Ascending aorta (tissue), 2 donors: Measurements from ENCODE around the gene AP2A2. TPM values are rescaled to one million over a fixed set of nuclear protein-coding genes. Genes with fewer than 3 reads are reported as not detected.
"Not testable (repeated sequence)": the region's sequence is repeated elsewhere in the genome, so short reads cannot be mapped to it uniquely, and the experiment has no call there.

Experiments
- DNase-seq, 2 donors: peaks; one replicate each; pipeline ENCODE4 v3.0.0-alpha.2; 2019; ENCODE audit warnings: low spot score in 2 of 2
- H3K27ac ChIP-seq, 2 donors: fragments of 200-600 bp; sonication (generic); one replicate each; pipeline ENCODE4 v1.5.1; 2016 to 2017; ENCODE audit warnings: mild to moderate bottlenecking in 1 of 2
- H3K27me3 ChIP-seq: fragments of 200-600 bp; sonication (generic); one replicate; pipeline ENCODE4 v1.5.1; 2017
- H3K36me3 ChIP-seq, 2 donors: fragments of 200-600 bp; sonication (generic); one replicate each; pipeline ENCODE4 v1.5.1; 2016
- H3K4me1 ChIP-seq, 2 donors: fragments of 200-600 bp; sonication (generic); one replicate each; pipeline ENCODE4 v1.5.1; 2016 to 2017; ENCODE audit warnings: mild to moderate bottlenecking in 1 of 2
- H3K4me3 ChIP-seq, 2 donors: fragments of 200-600 bp; sonication (generic); one replicate each; pipeline ENCODE4 v1.5.1; 2016 to 2017; ENCODE audit warnings: mild to moderate bottlenecking in 1 of 2
- H3K9me3 ChIP-seq, 2 donors: fragments of 200-600 bp; sonication (generic); one replicate each; pipeline ENCODE4 v1.5.1; 2016
- intact Hi-C: fragments of 100-400 bp; cut with DNase I; formaldehyde crosslinking; loops from one replicate; pipeline ENCODE4 v1.15.1; 2023
- total RNA-seq: library from RNA; depleted of rRNA; stranded (reverse); fragments of >200 nt; gene quantifications from one replicate; pipeline ENCODE4 v1.1.0, GENCODE V29; 2016
- TF ChIP-seq, protein P1 (sequence below), 3 experiments: fragments of 200-600 bp in 2 of 3; fragments of 450-650 bp in 1 of 3; sonication (generic) in 2 of 3; IDR thresholded peaks; one replicate each; pipeline ENCODE4 v1.5.1; 2016 to 2019; ENCODE audit warnings: antibody characterized with exemption in 3 of 3, mild to moderate bottlenecking in 1 of 3, moderate library complexity in 1 of 3

Gene AP2A2
- total RNA-seq, 1 donor from 2014 or later = 118 TPM

- Histone ChIP-seq H3K4me1 (no peaks in the 10 kb centered on the region), H3K4me3 (no peak overlapping the region), H3K27me3 (no peaks in the 10 kb centered on the region), H3K27ac (no peak overlapping the region), H3K9me3 (no peaks in the 10 kb centered on the region), H3K36me3 (peaks cover 65 to 73% of the 10 kb centered on the region in 2 donors)
- TF ChIP-seq, protein P1, sequence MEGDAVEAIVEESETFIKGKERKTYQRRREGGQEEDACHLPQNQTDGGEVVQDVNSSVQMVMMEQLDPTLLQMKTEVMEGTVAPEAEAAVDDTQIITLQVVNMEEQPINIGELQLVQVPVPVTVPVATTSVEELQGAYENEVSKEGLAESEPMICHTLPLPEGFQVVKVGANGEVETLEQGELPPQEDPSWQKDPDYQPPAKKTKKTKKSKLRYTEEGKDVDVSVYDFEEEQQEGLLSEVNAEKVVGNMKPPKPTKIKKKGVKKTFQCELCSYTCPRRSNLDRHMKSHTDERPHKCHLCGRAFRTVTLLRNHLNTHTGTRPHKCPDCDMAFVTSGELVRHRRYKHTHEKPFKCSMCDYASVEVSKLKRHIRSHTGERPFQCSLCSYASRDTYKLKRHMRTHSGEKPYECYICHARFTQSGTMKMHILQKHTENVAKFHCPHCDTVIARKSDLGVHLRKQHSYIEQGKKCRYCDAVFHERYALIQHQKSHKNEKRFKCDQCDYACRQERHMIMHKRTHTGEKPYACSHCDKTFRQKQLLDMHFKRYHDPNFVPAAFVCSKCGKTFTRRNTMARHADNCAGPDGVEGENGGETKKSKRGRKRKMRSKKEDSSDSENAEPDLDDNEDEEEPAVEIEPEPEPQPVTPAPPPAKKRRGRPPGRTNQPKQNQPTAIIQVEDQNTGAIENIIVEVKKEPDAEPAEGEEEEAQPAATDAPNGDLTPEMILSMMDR (IDR thresholded peaks at IDR 0.05) = no peak
- intact Hi-C loops = no loop called here
- DNase-seq = no peak
Measured at GRCh38 chr11:973237-973636, 47.6 kb downstream of the AP2A2 start.

- H3K27me3 ChIP-seq, H3K4me3 ChIP-seq, H3K27ac ChIP-seq, H3K9me3 ChIP-seq, intact Hi-C loops, DNase-seq, H3K4me1 ChIP-seq: not testable (repeated sequence)
- peaks cover 63 to 68% of the 10 kb centered on the region in 2 donors for H3K36me3 ChIP-seq
Measured at GRCh38 chr11:975376-975775, 49.7 kb downstream of the AP2A2 start.

DNA sequence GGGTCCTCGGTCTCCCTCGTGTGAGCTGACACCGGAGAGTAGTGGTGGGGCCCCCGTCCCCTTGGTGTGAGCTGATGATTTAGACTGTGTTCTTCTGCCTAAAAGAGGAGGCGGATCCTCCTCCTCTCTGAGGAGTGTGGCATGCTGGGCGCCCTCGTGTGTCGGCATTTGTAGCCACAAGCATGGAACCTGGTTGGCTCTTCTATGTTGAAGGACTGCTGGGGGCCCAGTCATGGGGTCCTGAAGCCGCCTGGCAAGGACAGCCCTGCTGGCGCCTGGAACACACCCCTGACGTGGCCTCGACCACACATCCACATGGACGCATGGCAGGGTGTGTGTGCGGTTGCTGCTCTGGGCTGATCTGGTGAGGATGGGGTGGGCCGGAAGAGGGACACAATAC, 50.2 kb downstream of the AP2A2 start:
- no peaks in the 10 kb centered on the region for H3K27me3 ChIP-seq
- no peak overlapping the region for H3K27ac ChIP-seq
- TF ChIP-seq, protein P1 (IDR thresholded peaks at IDR 0.05) = no peak
- H3K36me3 ChIP-seq = peaks cover 58 to 65% of the 10 kb centered on the region in 2 donors
- no peak for DNase-seq
- H3K4me1 ChIP-seq = peaks cover 0 to 4% of the 10 kb centered on the region in 2 donors
- intact Hi-C loops = no loop called here
- H3K4me3 ChIP-seq = no peak overlapping the region
- no peaks in the 10 kb centered on the region for H3K9me3 ChIP-seq

DNA sequence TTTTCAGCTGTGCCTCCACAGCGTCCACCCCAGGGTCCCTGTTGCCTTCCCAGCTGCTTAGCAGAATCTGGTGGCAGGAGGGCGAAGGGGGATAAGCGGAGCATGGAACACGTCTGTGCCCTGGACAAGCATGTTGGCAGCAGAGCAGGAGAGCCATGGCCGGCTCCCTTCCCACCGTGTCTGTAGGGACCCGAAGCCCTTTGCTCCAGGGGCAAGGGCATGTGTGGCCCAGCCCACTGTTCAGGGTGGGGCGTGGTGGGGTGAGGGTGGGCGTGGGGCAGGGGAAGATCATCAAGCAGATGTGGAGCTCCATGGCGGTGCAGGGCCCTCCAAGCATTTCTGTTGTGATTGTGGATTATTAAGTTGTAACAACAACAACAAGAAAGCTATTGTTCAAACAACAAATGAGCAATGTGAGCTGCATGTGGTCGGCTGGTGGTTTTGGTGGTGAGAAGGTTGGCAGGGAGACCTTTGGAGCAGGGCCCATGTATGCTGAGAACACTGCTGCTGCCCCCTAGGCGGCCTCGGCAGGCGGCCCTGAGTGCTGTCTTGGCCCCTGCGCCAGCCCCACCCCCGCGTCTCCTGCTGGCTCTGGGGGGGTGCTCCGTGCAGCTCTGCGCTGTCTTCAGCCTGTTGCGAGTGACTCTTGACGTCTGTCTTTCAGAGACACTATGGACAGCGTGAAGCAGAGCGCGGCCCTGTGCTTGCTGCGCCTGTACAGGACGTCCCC, 50.9 kb downstream of the AP2A2 start:
- H3K4me1 ChIP-seq = peaks cover 0 to 5% of the 10 kb centered on the region in 2 donors
- TF ChIP-seq, protein P1 (IDR thresholded peaks at IDR 0.05) = no peak
- intact Hi-C loops = no loop called here
- DNase-seq = no peak
- no peaks in the 10 kb centered on the region for H3K27me3 ChIP-seq
- H3K4me3 ChIP-seq = no peak overlapping the region
- H3K9me3 ChIP-seq = no peaks in the 10 kb centered on the region
- no peak overlapping the region for H3K27ac ChIP-seq
- peaks cover 58 to 63% of the 10 kb centered on the region in 2 donors for H3K36me3 ChIP-seq

GRCh38 chr11:977830-978720, 52.4 kb downstream of the AP2A2 start:
- H3K36me3 ChIP-seq = peaks cover 47 to 60% of the 10 kb centered on the region in 2 donors
- TF ChIP-seq, protein P1 (IDR thresholded peaks at IDR 0.05) = no peak
- no peaks in the 10 kb centered on the region for H3K27me3 ChIP-seq
- H3K27ac ChIP-seq = no peak overlapping the region
- DNase-seq = no peak
- no peak overlapping the region for H3K4me3 ChIP-seq
- intact Hi-C loops = no loop called here
- H3K4me1 ChIP-seq = peaks cover 0 to 5% of the 10 kb centered on the region in 2 donors
- H3K9me3 ChIP-seq = no peaks in the 10 kb centered on the region

DNA sequence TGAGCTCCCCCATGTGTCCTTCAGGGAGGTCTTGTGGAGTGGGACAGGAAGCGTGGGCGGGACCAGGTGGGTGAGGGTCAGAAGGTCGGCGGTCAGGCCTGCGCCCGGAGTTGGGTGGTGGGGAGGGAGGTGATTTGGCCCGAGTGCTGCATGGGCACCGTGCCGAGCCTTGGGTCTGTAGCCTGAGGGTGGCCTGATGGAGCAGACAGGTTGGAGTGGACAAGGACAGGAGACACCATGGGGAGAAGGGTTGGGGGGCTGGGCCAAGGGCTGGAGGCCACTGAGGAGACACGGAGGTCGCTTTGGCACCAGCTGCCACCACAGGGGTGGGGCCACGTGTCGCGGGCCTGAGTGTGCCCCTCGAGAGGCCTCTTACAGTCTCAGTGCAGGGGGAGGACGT, 53.1 kb downstream of the AP2A2 start:
- TF ChIP-seq, protein P1 (IDR thresholded peaks at IDR 0.05) = no peak
- Histone ChIP-seq H3K27me3 (no peaks in the 10 kb centered on the region), H3K36me3 (peaks cover 41 to 55% of the 10 kb centered on the region in 2 donors), H3K4me1 (peaks cover 0 to 5% of the 10 kb centered on the region in 2 donors), H3K27ac (no peak overlapping the region), H3K9me3 (no peaks in the 10 kb centered on the region), H3K4me3 (no peak overlapping the region)
- intact Hi-C loops = no loop called here
- DNase-seq = no peak
